GM18858 (cell line): Measurements from ENCODE around the gene PLEKHS1.

ENCODE experiments used
- ATAC-seq: cut with Tn5 transposase; IDR thresholded peaks from one replicate; pipeline ENCODE4 v1.9.1; 2021; ENCODE audit not compliant: unreplicated experiment

The PLEKHS1 gene

GRCh38 chr10:113751181-113751732, at the start of gene PLEKHS1:
Gene PLEKHS1 (plus strand): TSS chr10:113751682. CDS start chr10:113755278, 3,596 bp downstream.
- no peak for ATAC-seq

DNA sequence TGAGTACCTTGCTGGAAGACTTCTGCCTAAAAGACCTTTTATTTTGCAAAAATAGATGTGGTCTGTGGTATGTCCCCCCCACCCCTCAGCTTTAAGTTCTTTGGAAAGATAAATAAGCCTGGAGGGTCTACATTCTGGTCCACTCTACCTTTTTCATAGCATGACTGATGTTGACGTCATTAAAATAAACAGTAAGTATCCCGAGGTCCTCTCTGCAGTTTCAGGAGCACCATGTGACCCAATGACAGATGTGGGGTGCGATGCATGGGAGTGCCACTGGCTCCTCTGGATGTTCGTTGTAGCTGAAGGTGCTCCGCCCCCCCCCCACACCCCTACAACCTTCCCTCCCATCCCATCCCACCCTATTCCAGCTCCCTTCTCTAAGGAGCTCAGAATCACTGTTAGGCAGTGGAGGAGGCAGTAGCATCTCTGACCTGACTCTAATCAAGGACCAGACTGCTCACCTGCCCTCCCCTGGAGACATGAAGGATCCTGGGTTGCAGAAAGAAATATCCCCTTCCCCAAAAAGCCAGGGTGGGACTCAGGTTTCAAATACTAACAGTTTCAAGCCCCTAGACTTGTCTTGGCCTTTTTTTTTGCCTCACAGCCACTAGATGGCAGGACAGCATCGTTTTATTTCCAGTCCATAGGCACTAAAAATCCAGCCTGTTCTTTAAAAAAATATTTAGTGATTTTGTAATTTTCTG, 46.7 kb upstream of the PLEKHS1 start:
- ATAC-seq, result no peak

DNA sequence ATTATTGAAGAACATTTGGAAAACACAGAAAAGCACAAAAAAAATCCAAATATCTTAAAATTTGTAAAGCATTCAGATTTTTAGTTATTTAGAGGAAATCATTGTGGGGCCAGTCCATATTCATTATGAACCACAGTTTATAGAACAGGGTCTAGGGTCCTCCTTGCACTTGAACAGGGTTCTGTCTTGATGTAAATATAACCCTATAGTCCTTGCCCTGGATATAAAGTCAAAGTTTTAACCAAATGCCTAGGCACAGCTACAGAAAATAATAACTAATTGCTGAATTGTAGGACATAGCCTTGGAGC, 46.2 kb upstream of the PLEKHS1 start:
- no peak for ATAC-seq

DNA sequence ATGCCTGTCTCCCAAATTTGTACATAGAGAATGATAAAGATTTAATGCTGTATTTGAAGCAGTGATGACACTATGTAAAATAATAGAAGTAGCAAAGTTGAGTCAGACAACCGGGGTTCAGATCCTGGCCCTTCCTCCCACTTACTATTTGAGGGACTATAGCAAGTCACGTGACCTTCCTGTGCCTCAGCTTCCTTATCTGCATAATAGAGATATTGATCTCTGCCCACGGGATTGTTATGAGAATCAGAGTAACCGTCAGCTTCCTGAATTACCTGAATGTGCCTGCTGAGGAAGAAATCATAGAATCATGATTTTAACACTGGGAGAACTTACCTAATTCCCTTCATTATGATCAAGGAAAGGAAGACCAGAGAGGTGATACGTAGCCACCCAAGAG, 44.9 kb upstream of the PLEKHS1 start:
- ATAC-seq, result no peak

DNA sequence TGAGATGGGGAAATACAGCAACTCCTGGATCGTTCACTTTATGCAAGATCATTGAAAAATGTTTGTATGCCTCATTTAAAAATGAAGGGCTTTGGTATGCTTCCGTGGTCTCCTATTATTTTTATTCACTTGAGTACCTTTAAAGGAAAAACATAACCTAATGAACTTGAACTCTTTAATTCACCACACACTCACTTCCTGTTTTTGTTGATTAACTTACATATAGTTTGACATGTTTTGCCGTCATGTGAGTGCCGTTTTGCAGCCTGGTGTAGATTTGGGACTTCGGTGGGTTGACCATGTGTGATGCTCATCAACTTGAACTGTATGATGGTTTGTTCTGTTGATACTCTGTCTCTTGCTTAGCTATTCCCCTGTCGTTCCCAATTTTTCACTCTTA, 42.8 kb upstream of the PLEKHS1 start:
- ATAC-seq, result no peak

DNA sequence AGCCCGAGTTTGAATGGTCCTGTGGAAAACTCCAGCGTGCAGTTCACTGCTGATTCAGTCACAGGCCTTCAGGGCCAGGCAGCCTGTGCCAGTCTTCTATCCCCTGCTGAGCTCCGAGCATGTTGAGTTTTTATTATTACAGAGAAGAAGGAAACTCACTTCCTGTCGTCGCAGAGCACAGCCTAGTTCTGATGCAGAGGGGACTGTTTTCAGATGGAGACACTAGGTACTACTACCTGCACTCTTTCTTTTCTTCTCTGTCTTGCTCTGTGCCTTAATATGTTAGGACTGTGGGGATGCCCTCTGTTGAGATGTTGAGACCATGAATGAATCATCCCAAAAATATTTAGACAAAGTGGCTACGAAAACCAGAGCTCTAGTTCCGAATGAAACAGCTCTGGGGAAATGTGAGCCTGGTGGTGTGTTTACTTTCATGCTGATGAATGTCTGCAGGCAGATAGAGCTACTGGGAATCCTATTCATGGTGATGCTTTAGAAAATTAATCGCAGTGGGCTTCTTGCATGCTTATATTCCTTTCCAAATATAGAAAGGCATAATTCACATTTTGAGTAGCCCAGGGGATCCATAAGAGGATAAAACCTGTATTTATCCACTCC, 42.2 kb upstream of the PLEKHS1 start:
- no peak for ATAC-seq

DNA sequence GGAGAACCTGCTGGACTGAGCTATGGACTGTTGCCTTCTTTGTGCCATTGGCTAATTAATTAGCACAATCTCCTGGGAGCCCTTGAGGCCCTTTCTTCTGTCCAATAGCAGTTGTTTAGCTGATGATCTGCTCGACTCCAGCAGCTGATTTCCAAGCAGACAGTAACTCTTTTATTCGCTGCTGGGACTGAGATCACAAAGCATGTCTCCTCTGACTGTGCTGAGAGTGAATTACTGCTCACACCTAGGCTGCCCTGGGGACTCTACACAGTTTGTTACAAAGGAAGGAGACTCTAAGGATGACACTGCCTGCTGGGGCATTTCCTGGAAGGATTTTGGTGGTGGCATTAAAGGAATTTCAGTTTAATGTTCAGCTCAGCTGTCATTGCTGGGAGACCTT, 40.3 kb upstream of the PLEKHS1 start:
- no peak for ATAC-seq

DNA sequence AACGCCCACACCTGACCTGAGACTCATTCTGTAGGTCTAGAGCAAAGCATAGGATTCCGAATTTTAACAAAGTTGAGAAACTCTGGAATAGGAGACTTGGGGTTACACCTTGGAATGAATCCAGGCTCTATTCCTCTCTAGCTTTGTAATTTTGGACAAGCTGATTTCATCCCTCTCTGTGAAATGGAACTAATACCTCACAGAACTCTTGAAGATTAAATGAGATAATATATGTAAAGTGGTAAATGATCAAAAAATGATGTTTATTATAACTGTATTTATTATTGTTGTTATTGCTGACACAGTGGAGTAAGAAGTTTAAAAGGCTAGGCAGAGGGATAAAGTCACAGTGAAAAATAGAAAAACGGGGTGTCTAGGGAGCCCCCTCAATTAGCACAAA, 39.5 kb upstream of the PLEKHS1 start:
- ATAC-seq, result no peak

DNA sequence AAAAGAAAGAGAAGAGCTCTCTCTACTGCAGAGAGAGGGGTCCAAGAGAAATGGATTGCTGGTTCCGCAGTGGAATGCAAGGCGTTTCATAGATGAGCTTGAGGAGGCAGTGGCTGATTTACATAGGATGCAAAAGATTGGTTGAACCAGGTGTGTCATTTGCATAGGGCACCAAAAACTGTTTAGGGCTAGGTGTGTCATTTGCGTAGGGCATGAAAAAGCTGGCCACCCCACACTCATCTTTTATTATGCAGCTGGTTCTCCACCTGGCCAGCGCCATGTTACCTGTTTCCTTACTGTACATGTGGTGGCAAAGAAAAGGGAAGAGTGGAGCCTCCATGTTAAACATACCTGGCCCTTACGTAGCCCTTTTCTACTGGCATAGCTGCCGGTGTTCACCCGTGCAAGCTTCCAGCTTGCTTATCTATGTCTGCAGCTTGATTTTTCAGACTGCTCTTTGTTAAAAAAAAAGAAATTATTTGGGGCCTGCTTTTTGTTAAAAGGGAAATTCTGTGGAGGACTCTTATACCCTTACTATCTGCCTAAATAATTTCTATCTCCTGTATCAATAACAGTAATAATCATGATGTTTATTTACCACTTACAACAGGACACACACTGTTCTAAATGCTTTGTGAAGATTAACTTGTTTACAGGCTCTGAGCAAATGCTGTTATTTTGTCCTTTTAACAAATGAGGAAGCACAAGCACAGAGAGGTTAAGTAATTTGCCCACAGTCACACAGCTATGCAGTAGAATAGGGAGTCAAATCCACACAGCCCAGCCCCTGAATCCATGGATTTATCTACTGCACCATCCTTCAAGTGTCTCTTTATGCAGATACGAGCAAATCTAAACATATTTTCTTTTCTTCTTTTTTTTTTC, 38.5 kb upstream of the PLEKHS1 start:
- no peak for ATAC-seq

GRCh38 chr10:113713640-113713982, 37.9 kb upstream of the PLEKHS1 start:
- no peak for ATAC-seq

DNA sequence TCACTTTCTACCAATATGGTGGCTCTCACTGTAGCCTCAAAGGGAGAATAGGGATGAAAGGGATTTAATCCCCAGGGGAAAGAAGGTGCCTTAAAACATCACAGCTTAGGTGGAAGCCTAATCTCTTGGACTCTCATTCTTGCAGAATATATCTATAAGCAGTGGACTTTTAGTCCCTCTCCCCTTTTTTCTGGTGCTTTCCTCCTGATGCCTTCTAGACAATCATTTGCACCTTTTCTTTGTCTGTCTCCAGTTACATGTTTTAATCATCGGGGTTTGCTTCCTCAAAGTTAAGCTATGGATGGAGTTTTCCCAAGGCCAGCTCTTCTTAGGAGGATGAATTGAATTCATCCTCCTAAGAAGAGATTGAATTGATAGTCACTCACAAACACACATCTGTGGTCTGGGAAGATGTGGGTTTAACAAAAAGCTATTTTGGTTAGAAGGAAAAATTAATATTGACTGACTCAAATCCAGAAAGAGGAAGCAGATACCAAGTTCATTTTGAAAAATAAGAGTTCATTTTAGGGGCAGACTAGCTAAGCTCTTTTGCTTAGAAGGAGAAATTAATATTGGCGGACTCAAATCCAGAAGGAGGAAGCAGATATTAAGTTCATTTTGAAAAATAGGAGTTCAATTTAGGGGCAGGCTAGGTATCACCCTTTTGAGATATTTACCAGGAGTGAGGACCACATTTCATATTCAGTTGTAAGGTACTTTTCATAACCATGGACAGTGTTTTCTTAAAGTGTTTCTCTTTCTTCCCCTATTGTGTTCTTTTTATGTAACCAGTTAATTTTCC, 35.2 kb upstream of the PLEKHS1 start:
- ATAC-seq, result no peak

DNA sequence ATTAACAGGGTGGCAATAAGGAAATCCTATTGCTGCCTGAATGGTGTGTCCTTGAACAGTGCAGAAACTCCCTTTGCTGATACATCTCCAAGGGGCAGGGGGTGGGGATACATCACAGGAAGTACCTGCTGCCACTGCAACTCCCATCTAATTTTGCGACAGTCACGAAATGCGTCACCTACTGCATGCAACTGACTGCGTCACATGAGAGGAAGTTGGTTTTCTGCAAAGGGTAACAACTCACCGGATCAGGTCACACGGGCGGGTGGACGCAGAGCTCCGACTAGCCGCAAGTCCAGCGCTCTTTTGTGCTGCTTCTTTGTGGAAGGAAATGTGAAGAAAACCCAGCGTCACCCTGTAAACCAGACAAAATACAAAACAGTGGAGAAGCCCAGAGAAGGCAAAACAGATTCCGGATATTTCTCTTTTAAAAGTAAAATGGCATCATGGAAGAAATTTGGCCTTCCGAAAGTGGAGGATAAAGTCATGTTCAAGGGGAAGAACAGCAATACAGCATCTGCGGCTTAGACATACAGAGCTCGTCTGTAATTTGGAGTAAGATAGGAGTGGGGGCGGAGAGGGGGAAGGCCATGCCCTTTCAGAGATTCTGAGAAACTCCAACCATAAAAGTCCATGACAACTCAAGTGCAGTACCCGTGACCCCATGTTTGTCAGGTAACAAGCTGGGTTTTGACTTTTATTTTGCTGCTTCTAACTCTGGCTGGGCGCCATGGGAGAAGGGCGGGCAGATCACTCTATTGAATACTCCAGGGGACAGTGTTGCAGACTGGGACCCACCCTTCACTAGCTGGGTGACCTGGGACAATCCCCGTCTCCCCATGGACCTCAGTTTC, 32.3 kb upstream of the PLEKHS1 start:
- no peak for ATAC-seq

- no peak for ATAC-seq
Measured at GRCh38 chr10:113720386-113720785, 31.1 kb upstream of the PLEKHS1 start.

GRCh38 chr10:113732160-113732881, 19.2 kb upstream of the PLEKHS1 start:
- ATAC-seq, result no peak

GRCh38 chr10:113732966-113733365, 18.5 kb upstream of the PLEKHS1 start:
- no peak for ATAC-seq

DNA sequence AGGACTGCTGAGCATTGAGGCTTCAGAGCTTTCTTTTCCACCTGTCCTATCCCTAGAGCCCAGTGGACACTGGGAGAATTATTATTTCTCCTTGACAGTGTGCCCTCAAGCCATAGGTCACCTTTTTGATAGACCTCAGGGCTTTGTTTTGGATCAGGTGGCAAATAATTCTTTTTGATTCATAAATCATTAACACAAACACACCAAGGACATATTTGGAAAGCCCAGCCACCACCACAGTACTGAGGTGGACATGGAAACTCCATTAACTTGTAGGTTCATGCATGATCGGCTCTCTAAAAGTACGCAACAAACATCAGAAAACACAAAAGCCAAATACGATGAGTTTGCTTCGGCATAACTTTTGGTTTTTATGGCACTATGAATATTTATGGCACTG, 17.8 kb upstream of the PLEKHS1 start:
- ATAC-seq, result no peak

GRCh38 chr10:113735913-113736312, 15.6 kb upstream of the PLEKHS1 start:
- peak; percentile 46 for ATAC-seq

DNA sequence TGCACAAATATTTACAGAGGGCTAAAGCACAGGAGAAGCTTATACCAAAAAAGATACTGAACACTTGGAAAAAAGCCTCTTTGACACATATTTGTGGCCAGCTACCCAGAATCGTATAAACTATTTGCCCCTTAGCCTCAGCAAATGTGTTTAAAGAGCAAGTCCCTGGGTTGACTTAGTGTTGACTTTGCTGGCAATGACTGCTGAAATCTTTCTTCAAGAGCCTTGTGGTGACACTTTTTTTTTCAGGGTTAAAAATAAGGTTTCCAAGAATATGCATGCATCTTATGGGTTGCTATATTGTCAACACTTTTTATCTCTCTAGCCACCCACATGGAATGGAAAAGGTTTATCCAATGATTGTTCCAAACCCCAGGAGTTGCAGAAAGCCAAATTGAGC, 14.9 kb upstream of the PLEKHS1 start:
- no peak for ATAC-seq

DNA sequence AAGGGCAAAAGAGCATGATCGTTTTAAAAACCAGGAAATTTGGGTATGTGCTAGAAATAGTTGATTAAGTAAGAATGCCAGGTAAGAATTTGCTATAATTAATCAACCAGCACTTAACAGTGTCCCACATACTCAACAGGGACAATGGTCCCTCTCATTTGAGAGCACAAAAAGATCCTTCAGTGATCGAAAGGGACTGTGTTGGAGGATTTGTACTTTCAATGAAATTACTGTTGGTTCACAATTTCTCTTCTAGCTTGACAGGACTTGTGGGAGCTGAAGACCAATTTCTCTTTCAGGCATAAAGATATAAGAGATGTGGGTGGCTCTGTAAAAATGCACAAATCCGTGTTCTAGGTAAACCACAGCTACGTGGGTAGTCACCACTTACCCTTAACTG, 12.5 kb upstream of the PLEKHS1 start:
- ATAC-seq, result no peak

- ATAC-seq, result no peak
Measured at GRCh38 chr10:113739577-113739976, 11.9 kb upstream of the PLEKHS1 start.
